Adipocyte (in vitro differentiated cells): ENCODE data around the gene TNFRSF1A.

Source experiments
- DNase-seq: peaks from one replicate; pipeline ENCODE4 v3.0.0-alpha.2; 2015; ENCODE audit warnings: low read depth
- H3K27me3 ChIP-seq: replicated peaks from 2 replicates; pipeline ENCODE4 v1.7.0; 2013; ENCODE audit warnings: mild to moderate bottlenecking, low read length, moderate library complexity; ENCODE audit not compliant: control insufficient read depth, insufficient read depth
- H3K36me3 ChIP-seq: 2 replicates; pipeline ENCODE4 v1.7.0; 2013; ENCODE audit warnings: low read length, mild to moderate bottlenecking, moderate library complexity; ENCODE audit not compliant: control insufficient read depth, insufficient read depth, severe bottlenecking
- H3K4me1 ChIP-seq: 2 replicates; pipeline ENCODE4 v1.7.0; 2013; ENCODE audit warnings: mild to moderate bottlenecking, low read length, moderate library complexity; ENCODE audit not compliant: control insufficient read depth, insufficient read depth
- H3K4me3 ChIP-seq: 2 replicates; pipeline ENCODE4 v1.7.0; 2013; ENCODE audit warnings: mild to moderate bottlenecking, low read length, moderate library complexity
- H3K9ac ChIP-seq: 2 replicates; pipeline ENCODE4 v1.7.0; 2013; ENCODE audit warnings: mild to moderate bottlenecking, low read length, moderate library complexity
- H3K9me3 ChIP-seq: 2 replicates; pipeline ENCODE4 v1.7.0; 2013; ENCODE audit warnings: mild to moderate bottlenecking, low read length, moderate library complexity; ENCODE audit not compliant: control insufficient read depth

Gene TNFRSF1A

GRCh38 chr12:6282453-6282840, 59.4 kb downstream of the TNFRSF1A start:
- H3K4me3 ChIP-seq, result no peak overlapping the region
- peaks cover 53% of the 10 kb centered on the region for H3K4me1 ChIP-seq
- no peaks in the 10 kb centered on the region for H3K27me3 ChIP-seq
- H3K9ac ChIP-seq, result no peak overlapping the region
- no peaks in the 10 kb centered on the region for H3K36me3 ChIP-seq
- no peaks in the 10 kb centered on the region for H3K9me3 ChIP-seq
- DNase-seq, result no peak

- Histone ChIP-seq H3K9ac (no peak overlapping the region), H3K4me3 (no peak overlapping the region), H3K27me3 (no peaks in the 10 kb centered on the region), H3K4me1 (peaks cover 49% of the 10 kb centered on the region), H3K9me3 (no peaks in the 10 kb centered on the region), H3K36me3 (no peaks in the 10 kb centered on the region)
- DNase-seq, result no peak
These were observed 60.6 kb downstream of the TNFRSF1A start for GRCh38 chr12:6281081-6281809.

- Histone ChIP-seq H3K27me3 (no peaks in the 10 kb centered on the region), H3K4me1 (peaks cover 47% of the 10 kb centered on the region), H3K4me3 (no peak overlapping the region), H3K9me3 (no peaks in the 10 kb centered on the region), H3K9ac (no peak overlapping the region), H3K36me3 (no peaks in the 10 kb centered on the region)
- DNase-seq, result no peak
These were observed 61.2 kb downstream of the TNFRSF1A start for GRCh38 chr12:6280672-6281071.

GRCh38 chr12:6280053-6280469, 61.8 kb downstream of the TNFRSF1A start:
- peaks cover 42% of the 10 kb centered on the region for H3K4me1 ChIP-seq
- peak overlapping the region; percentile 48 for H3K9ac ChIP-seq
- H3K4me3 ChIP-seq, result no peak overlapping the region
- DNase-seq, result peak; percentile 88
- no peaks in the 10 kb centered on the region for H3K27me3 ChIP-seq
- H3K9me3 ChIP-seq, result no peaks in the 10 kb centered on the region
- H3K36me3 ChIP-seq, result no peaks in the 10 kb centered on the region

- no peak for DNase-seq
- Histone ChIP-seq H3K4me3 (no peak overlapping the region), H3K36me3 (no peaks in the 10 kb centered on the region), H3K4me1 (peaks cover 42% of the 10 kb centered on the region), H3K9me3 (no peaks in the 10 kb centered on the region), H3K9ac (peak overlapping the region; percentile 48), H3K27me3 (no peaks in the 10 kb centered on the region)
These were observed 62.2 kb downstream of the TNFRSF1A start for GRCh38 chr12:6279631-6280030.

GRCh38 chr12:6279256-6279628, 62.6 kb downstream of the TNFRSF1A start:
- no peaks in the 10 kb centered on the region for H3K36me3 ChIP-seq
- no peaks in the 10 kb centered on the region for H3K9me3 ChIP-seq
- peaks cover 45% of the 10 kb centered on the region for H3K4me1 ChIP-seq
- peak overlapping the region; percentile 48 for H3K9ac ChIP-seq
- no peak for DNase-seq
- H3K27me3 ChIP-seq, result no peaks in the 10 kb centered on the region
- H3K4me3 ChIP-seq, result no peak overlapping the region
